ENCODE results near the gene PTH1R.

PTH1R gene

DNA sequence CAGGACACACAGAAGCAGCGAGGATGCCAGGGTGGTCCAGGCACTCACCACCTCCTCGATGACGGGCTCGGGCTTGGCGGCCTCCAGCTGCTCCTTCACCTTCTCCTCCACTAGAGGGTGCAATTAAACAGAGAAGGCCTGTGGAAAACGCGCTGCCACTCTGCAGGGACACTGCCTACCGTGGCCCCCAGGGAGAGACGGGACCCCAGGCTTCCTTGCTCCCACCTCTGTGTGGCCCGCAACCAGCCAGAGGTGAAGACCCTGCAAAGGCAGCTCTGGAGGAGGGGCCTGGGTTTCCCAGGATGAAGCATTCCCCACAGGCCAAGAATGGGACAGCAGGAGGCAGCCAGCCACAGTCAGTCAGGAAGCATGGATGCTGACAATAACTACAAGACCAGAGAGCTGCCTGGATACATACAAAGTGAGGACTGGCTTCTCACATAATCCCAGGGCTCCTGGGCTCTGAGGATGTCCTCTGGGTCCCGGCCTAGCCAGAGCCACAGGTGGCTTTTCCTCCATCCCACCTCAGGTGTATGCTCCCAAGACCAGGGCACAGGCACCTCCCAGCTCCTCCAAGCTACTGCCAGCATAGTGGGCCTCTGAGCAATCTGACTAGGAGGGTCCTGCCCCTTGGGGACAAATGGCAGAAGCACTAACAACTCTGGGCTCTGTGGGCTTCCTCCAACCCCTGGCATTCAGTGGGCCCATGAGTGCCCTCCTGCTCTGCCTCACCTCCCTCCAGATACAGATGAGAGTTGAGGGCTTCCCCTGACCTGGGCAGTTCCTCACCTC lies 46.2 kb downstream of the PTH1R start:
- TF ChIP-seq NFIC (IDR thresholded peaks at IDR 0.05), result no peak
- TF ChIP-seq RAD21 (IDR thresholded peaks at IDR 0.05; ENCODE audit: low read depth), result peak; percentile 81

- TF ChIP-seq CREB1 (IDR thresholded peaks at IDR 0.05; ENCODE audit: low read depth), result no peak
- TF ChIP-seq, protein P1, sequence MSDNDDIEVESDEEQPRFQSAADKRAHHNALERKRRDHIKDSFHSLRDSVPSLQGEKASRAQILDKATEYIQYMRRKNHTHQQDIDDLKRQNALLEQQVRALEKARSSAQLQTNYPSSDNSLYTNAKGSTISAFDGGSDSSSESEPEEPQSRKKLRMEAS (IDR thresholded peaks at IDR 0.05), result no peak
- no peak for TF ChIP-seq USF1 (IDR thresholded peaks at IDR 0.05)
- TF ChIP-seq TEAD4 (IDR thresholded peaks at IDR 0.05), result no peak
- TF ChIP-seq FOXM1 (IDR thresholded peaks at IDR 0.05; ENCODE audit: borderline replicate concordance, low read depth), result no peak
- TF ChIP-seq REST (IDR thresholded peaks at IDR 0.05; ENCODE audit: low read depth), result no peak
- no peak for TF ChIP-seq TCF12 (IDR thresholded peaks at IDR 0.05; ENCODE audit: low read depth)
- no peak for TF ChIP-seq EP300 (IDR thresholded peaks at IDR 0.05; ENCODE audit: borderline replicate concordance)
- TF ChIP-seq YY1 (IDR thresholded peaks at IDR 0.05; ENCODE audit: low read depth), result no peak
- TF ChIP-seq CEBPB (IDR thresholded peaks at IDR 0.05), result no peak
- TF ChIP-seq TAF1 (IDR thresholded peaks at IDR 0.05; ENCODE audit: low read depth), result no peak
- TF ChIP-seq RAD21 (IDR thresholded peaks at IDR 0.05; ENCODE audit: low read depth), result no peak
- no peak for TF ChIP-seq ZBTB7A (IDR thresholded peaks at IDR 0.05; ENCODE audit: low read depth)
- TF ChIP-seq EGR1 (IDR thresholded peaks at IDR 0.05), result no peak
Measured at GRCh38 chr3:46924921-46925584, 47.5 kb downstream of the PTH1R start.

- no peak for TF ChIP-seq RAD21 (IDR thresholded peaks at IDR 0.05; ENCODE audit: low read depth)
- TF ChIP-seq USF1 (IDR thresholded peaks at IDR 0.05), result no peak
- TF ChIP-seq TCF12 (IDR thresholded peaks at IDR 0.05; ENCODE audit: low read depth), result no peak
- TF ChIP-seq CREB1 (IDR thresholded peaks at IDR 0.05; ENCODE audit: low read depth), result no peak
Measured at GRCh38 chr3:46925585-46925934, 48.0 kb downstream of the PTH1R start.

GRCh38 chr3:46926039-46926438 lies 48.5 kb downstream of the PTH1R start:
- TF ChIP-seq EGR1 (IDR thresholded peaks at IDR 0.05) (no peak), FOXM1 (IDR thresholded peaks at IDR 0.05; ENCODE audit: borderline replicate concordance, low read depth) (no peak), NFIC (IDR thresholded peaks at IDR 0.05) (no peak), TAF1 (IDR thresholded peaks at IDR 0.05; ENCODE audit: low read depth) (no peak), YY1 (IDR thresholded peaks at IDR 0.05; ENCODE audit: low read depth) (no peak), ZBTB7A (IDR thresholded peaks at IDR 0.05; ENCODE audit: low read depth) (no peak), TCF12 (IDR thresholded peaks at IDR 0.05; ENCODE audit: low read depth) (no peak), RAD21 (IDR thresholded peaks at IDR 0.05; ENCODE audit: low read depth) (no peak), USF1 (IDR thresholded peaks at IDR 0.05) (no peak), CREB1 (IDR thresholded peaks at IDR 0.05; ENCODE audit: low read depth) (no peak), TEAD4 (IDR thresholded peaks at IDR 0.05) (no peak), CEBPB (IDR thresholded peaks at IDR 0.05) (no peak)
- TF ChIP-seq, protein P1 (IDR thresholded peaks at IDR 0.05), result no peak

DNA sequence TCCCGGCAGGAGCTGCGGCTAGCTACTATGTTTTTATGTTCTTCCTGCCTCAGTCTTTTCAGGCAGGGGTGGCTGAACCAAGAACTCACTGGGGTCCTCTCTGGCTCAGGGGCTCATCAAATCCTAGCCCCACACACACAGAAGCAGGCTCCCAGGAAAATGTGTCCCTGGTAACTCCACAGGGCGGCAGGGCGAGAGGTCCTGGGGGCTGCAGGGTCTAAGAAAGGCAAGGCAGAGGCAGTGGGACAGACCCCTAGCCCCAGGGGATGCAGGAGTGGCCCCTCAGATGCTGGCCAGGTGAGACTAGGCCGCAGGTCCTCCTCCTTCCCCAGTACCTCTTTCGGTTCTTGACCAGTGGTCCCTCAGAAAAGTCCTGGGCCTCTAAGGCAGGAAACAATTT lies 48.9 kb downstream of the PTH1R start:
- no peak for TF ChIP-seq TAF1 (IDR thresholded peaks at IDR 0.05; ENCODE audit: low read depth)
- TF ChIP-seq EGR1 (IDR thresholded peaks at IDR 0.05), result no peak
- no peak for TF ChIP-seq YY1 (IDR thresholded peaks at IDR 0.05; ENCODE audit: low read depth)
- no peak for TF ChIP-seq CREB1 (IDR thresholded peaks at IDR 0.05; ENCODE audit: low read depth)
- TF ChIP-seq USF1 (IDR thresholded peaks at IDR 0.05), result no peak
- no peak for TF ChIP-seq REST (IDR thresholded peaks at IDR 0.05; ENCODE audit: low read depth)
- no peak for TF ChIP-seq EP300 (IDR thresholded peaks at IDR 0.05; ENCODE audit: borderline replicate concordance)
- no peak for TF ChIP-seq FOXM1 (IDR thresholded peaks at IDR 0.05; ENCODE audit: borderline replicate concordance, low read depth)
- TF ChIP-seq TEAD4 (IDR thresholded peaks at IDR 0.05), result no peak
- no peak for TF ChIP-seq NFIC (IDR thresholded peaks at IDR 0.05)
- TF ChIP-seq, protein P1 (IDR thresholded peaks at IDR 0.05), result no peak
- TF ChIP-seq ZBTB7A (IDR thresholded peaks at IDR 0.05; ENCODE audit: low read depth), result no peak
- no peak for TF ChIP-seq CEBPB (IDR thresholded peaks at IDR 0.05)

Measured in Ishikawa (cell line).